HG03139 (cell line): ENCODE results near the gene PDE8A.
A peak's percentile ranks its signal among the peaks of the same experiment; 100 is the strongest.
"Not testable (repeated sequence)": the region's sequence is repeated elsewhere in the genome, so short reads cannot be mapped to it uniquely, and the experiment has no call there.

Source experiments
- ATAC-seq: cut with Tn5 transposase; IDR thresholded peaks from one replicate; pipeline ENCODE4 v1.9.1; 2021; ENCODE audit not compliant: unreplicated experiment

The PDE8A gene

DNA sequence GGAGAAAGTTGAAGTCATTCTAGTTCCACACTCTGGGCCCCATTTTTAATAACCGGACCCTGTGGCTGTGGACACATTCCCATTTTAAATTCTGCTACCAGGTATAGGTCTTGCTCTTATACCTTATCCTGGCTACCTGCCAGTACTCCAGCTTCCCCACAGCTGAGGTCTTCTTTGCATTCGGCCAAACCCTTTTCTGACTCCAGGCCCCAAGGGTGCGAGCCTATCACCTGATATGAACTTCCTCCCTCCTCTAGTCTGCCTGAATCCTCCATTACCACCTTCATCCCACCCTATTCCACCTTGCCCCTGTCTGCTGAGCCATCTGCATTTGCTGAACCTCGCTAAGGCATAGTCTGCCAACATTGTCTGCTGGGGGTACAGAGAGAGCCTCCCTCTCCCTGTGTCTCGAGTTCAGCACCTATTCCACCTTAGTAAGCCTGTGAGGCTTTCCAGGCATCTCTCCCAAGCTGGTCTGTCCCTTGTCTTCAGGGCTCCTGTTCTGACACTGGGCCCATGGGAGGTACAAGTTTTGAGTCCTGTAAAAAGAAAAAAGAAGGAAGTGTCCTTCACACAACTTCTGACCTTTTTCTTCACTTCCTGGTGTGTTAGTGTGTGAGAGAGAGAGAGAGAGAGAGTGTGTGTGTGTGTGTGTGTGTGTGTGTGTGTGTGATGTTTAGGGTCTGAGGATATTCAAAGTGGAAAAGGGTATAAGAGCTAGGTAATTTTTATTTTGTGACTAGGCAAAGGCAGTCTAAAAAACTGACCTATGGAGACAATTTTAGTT is 27.0 kb downstream of the PDE8A start:
- no peak for ATAC-seq

DNA sequence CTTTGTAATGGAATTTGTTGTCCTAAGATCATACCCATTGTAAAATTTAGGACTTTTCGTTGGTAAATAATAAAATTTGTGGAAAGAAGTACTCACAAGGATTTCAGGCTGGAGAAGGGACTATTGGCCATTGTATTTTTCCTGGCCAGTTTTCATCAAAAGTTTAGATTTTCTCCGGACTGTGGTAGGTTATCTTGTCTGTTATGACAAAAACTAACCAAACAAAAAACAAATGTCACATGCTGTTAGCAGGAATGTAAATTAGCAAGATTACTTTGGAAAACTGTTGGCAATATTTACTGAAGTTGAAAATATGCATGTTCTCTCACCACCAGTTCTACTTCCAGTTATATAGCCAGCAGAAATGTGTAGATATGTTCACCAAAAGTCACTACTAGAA is 27.8 kb downstream of the PDE8A start:
- ATAC-seq = no peak

- no peak for ATAC-seq
These were observed 28.4 kb downstream of the PDE8A start for GRCh38 chr15:85010071-85010385.

DNA sequence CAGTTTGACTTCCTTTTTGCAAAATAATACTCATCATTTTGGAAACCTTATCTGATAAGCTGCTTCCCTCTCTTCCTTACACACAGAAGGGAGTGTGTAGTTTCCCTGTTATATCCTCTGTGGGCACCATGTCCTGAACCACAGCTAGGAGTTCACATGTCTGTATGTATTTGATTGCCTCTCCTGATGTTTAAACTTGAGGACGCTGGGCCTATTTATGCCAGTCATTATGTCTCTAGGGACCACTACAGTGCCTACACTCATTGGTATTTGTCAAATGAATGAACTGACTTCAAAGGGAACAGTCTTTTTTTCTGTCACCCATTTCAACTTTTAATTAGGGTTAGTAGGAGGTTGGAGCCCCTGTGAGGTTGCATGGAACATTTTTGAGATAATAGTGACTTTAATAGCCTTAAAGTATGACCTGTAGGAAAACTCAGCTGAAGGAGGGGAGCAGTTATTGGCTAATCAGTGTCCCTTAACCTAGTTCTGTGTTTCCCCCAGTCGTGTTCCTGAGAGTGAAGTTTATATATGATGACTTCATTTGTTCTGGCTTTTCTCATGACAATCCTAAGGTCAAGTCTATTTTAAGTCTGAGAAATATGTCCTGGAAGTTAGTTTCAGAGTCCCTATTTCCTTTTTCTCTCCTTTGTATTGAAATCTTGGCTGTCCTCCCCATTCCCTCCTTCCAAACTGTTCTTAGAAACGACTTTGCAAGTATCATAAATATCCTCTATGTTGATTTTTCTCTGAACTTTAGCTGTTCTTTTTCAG is 28.9 kb downstream of the PDE8A start:
- ATAC-seq = no peak

- no peak for ATAC-seq
These were observed 29.5 kb downstream of the PDE8A start for GRCh38 chr15:85011160-85011571.

GRCh38 chr15:85011724-85012123 is 30.1 kb downstream of the PDE8A start:
- not testable (repeated sequence) for ATAC-seq

DNA sequence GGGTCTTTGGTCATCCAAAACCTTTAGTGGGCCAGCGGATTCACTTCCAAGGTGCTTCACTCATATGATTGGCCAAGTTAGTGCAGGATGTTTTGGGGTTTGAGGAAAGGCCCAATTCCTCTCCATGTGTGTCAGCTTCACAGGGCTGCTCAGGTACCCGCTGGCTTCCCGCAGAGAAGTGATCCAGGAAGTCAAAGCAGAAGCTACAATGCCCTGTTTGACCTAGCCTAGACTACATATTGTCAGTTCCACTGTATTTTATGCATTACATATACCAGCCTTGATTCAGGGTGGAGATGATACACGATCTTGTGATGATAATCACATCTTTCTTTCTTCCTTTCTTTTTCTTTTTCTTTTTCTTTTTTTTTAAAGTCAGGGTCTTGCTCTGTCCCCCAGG is 32.1 kb downstream of the PDE8A start:
- ATAC-seq = no peak

GRCh38 chr15:85014932-85015331 is 33.3 kb downstream of the PDE8A start:
- ATAC-seq = no peak

GRCh38 chr15:85016275-85016674 is 34.6 kb downstream of the PDE8A start:
- ATAC-seq = no peak

DNA sequence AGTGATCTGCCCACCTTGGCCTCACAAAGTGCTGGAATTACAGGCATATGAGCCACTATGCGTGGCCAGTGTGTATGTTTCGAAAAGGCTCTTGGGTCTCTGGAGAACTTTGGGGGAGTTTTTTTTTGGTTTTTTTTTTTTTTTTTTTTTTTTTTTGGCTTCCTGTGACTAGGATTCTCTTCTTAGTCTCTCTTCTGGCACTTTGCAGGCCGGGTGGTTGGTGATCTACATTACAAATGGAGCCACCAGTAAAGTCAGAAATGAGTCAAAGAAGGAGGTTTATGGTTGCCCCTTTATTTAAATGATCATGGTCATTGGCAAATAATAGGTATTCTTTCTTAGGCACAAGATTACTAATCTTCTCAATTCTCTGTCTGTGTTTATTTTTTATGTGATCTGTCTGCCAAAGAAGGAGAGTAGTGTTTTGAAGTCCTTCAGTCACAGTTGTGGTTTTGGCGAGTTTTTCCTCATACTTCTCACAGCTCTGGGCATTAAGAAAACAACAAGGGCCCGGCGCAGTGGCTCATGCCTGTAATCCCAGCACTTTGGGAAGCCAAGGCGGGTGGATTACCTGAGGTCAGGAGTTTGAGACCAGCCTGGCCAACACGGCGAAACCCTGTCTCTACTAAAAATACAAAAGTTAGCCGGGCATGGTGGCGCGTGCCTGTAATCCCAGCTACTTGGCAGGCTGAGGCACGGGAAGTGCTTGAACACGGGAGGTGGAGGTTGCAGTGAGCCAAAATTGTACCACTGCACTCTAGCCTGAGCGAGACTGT is 38.3 kb downstream of the PDE8A start:
- peak; percentile 55 for ATAC-seq

GRCh38 chr15:85021409-85021808 is 39.8 kb downstream of the PDE8A start:
- no peak for ATAC-seq

DNA sequence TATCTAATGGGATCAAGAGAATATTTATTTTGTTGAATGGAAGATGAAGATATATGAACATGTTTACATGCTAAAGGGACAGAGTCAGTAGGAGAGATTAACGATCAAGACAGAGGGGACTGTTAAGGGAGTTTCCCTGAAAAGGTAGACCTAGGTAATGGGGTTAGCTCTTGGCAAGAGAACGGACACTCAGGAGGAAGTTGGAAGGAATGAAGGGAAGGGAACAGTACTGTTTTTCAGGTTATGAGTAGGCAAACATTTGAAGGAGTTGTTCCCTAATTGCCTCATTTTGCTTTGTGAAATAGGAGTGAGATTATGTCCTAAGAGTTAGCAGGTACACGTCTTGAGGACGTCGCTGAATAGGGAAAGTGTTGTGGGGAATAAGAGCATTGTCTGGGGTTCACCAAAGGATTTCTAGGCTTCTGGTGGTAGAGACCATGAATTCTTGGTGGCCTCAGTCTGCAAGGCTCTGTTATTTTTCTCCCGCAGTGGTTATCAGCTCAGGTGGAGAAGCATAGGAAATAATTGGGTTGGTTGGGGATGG is 41.3 kb downstream of the PDE8A start:
- no peak for ATAC-seq

GRCh38 chr15:85024003-85024402 is 42.3 kb downstream of the PDE8A start:
- ATAC-seq = no peak

DNA sequence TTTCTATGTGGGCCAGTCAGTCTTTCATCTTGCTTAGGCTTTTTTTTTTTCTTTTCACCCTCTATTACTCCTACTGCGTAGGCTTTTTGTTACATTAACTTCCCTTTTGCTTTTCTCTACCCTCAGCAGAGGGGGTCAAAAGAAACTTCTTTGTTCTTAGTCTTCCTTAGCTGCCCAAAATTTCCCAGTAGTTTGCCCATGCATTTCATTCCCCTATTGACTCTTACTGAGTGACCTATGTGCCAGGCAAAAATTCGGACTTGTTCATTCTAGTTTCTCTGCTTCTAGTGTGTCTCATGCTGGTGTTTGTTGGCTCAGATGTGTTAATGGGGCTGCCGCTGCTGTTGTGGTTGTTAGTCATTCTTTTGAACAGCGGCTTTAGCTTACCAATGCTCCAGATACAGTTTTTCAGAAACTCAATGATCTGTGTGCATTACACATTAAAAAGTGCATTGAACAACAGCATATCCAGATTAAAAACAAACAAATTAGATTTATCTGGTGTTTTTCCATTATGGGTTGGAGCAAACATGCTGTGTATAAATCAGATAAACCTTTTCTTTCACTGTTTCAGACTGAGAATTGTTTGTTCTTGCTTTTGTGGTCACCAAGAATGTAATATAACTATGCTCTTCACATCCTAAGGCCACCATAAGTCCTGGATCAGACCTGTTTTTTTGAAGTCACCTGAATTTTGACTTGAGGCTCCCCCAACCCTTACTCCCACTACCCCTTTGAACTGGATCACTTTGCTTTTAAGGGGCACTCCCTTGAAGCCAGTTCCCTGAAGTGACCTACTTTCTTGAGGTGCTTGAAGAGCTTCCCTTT is 43.1 kb downstream of the PDE8A start:
- ATAC-seq = no peak

DNA sequence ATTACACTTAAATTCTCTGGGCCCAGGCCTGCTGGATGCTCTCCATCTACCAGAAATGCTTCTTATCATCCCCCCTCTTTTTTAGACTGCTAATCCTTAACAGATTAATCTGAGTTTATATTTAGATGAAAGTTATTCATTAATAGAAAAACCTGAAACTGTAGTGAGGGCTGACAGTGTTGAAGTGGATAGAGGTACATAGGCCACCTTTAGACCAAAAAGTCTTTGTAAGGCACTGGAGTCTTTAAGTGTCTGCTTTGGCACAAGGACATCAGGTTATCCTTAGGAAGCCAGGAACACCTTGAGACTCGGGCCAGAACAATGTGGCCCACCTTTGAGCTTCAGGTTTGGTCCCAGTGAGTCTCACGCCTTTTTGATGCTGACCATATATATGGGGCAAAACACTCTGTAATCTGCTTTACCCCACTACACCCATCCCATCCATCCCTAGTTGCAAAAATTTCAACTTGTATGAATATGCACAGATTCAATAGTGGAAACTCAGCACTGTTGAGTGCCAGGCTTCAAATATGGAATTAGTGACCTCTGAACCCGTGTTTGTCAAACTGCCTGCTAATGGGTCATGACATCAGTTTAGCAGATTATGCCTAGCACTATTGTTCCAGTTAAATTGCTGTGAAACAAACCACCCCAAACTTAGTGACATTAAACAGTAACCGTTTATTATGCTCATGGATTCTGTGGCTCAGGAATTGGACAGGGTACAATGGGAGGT is 44.0 kb downstream of the PDE8A start:
- no peak for ATAC-seq

GRCh38 chr15:85026304-85027032 is 44.8 kb downstream of the PDE8A start:
- ATAC-seq = no peak

DNA sequence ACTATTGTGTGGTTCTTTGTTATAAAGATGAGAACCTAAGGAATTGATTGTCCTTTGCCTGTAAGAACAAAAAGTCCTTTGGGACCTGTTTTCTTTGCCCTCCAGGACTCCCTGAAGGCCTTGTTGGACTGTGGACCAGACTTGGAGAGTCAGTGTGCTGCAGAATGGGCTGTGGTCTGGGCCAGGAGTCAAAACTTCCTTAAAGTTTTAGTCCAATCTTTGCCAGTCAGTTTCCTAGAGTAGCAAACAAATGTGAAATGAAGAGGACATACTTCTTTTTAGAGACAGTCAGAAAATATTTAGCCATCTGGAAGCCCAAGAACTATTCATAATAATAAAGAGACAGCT is 45.4 kb downstream of the PDE8A start:
- no peak for ATAC-seq

DNA sequence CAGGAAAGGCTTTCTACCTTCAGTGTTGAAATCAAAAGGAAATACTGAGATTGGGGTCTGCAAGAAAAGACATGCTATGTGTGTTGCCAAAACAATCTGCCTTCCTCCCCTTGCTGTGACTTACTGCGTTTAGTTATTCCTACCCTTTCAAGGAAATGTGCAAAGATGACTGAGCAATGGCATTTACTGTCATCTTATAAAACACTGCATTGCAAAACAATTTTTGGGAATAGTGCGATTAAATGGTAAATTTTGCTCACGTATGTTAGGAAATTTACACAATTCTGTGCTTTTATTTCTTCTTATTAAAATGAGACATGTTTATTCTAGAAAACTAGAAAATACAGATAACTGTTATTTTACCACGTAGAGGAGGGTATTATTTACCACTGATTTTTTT is 45.8 kb downstream of the PDE8A start:
- no peak for ATAC-seq

- ATAC-seq = no peak
These were observed 46.8 kb downstream of the PDE8A start for GRCh38 chr15:85028416-85028815.
